OCI-LY1 (cell line): ENCODE measurements around the gene DHRS7.

ENCODE experiments used
- EZH2 ChIP-seq: fragments of 200-600 bp; sonication (generic), shearing (Covaris generic); IDR thresholded peaks from 2 replicates; pipeline ENCODE4 v1.8.0; 2017; ENCODE audit warnings: borderline replicate concordance, mixed run types, mild to moderate bottlenecking, antibody characterized with exemption, low read length, moderate library complexity, mixed read lengths
- TF ChIP-seq, protein P1 (sequence below): fragments of 200-600 bp; sonication (generic), shearing (Covaris generic); IDR thresholded peaks from 2 replicates; pipeline ENCODE4 v1.5.1; 2017; ENCODE audit warnings: mild to moderate bottlenecking, antibody characterized with exemption, low read length, moderate library complexity, mixed read lengths

DNA sequence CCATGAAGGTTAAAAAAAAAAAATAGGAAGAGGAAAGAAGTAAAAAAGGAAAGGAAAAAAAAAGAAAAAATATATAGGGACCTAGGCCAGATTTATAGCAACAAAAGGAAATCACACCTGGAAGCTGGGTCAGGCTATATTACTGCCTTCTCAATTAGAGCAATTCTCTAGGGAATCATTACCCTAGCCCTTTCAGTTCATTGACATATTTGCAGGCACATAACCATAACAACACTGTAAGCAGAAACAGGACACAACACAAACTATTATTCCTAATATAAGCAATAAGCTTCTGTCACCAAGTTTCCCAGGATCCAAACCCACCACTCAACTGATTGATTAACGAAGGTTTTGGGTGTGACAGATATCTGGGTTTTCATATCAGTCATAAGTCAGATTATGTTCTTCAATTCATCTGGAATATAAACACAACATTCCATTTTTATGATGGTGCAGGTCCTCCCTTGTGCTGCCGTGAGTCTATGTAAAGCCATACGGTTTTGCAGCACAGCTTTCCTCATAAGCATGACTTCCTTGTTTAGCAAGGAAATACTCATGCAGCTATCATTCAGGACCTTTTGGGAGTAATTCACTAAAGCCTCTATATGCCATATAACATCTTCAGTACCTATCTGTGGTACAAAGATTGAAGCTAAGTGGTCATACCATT lies 69.3 kb downstream of the DHRS7 start:
- TF ChIP-seq, protein P1, sequence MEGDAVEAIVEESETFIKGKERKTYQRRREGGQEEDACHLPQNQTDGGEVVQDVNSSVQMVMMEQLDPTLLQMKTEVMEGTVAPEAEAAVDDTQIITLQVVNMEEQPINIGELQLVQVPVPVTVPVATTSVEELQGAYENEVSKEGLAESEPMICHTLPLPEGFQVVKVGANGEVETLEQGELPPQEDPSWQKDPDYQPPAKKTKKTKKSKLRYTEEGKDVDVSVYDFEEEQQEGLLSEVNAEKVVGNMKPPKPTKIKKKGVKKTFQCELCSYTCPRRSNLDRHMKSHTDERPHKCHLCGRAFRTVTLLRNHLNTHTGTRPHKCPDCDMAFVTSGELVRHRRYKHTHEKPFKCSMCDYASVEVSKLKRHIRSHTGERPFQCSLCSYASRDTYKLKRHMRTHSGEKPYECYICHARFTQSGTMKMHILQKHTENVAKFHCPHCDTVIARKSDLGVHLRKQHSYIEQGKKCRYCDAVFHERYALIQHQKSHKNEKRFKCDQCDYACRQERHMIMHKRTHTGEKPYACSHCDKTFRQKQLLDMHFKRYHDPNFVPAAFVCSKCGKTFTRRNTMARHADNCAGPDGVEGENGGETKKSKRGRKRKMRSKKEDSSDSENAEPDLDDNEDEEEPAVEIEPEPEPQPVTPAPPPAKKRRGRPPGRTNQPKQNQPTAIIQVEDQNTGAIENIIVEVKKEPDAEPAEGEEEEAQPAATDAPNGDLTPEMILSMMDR, result no peak
- TF ChIP-seq EZH2, result no peak
